H1 (cell line): ENCODE results near the gene CASK.

Source experiments
- CTCF ChIP-seq, 3 experiments: IDR thresholded peaks; 1 replicate in 2 of 3; 2 replicates in 1 of 3; pipeline versions ENCODE4 v1.5.1 to v1.6.1; 2011; ENCODE audit warnings: low read length in 3 of 3, mild to moderate bottlenecking in 3 of 3, inconsistent platforms in 2 of 3, low read depth in 1 of 3, moderate library complexity in 1 of 3; ENCODE audit not compliant: insufficient read depth in 1 of 3; ENCODE audit errors: control extremely low read depth in 1 of 3
- E2F6 ChIP-seq: IDR thresholded peaks from 2 replicates; pipeline ENCODE4 v1.6.1; 2012; ENCODE audit warnings: inconsistent platforms
- EP300 ChIP-seq, 2 experiments: IDR thresholded peaks; 1 replicate in 1 of 2; 2 replicates in 1 of 2; pipeline ENCODE4 v1.6.1; 2011 to 2012; ENCODE audit warnings: low read depth in 2 of 2, low read length in 2 of 2, mild to moderate bottlenecking in 2 of 2, borderline replicate concordance in 1 of 2, inconsistent platforms in 1 of 2, moderate library complexity in 1 of 2
- EZH2 ChIP-seq: fragments of 200-600 bp; sonication (generic); IDR thresholded peaks from 2 replicates; pipeline ENCODE4 v1.7.1; 2012; ENCODE audit warnings: low read depth, mild to moderate bottlenecking, moderate library complexity, low read length, inconsistent platforms; ENCODE audit not compliant: severe bottlenecking
- HDAC2 ChIP-seq, 2 experiments: fragments of 300-600 bp in 1 of 2; sonication (generic) in 1 of 2; IDR thresholded peaks; 2 replicates each; pipeline ENCODE4 v1.6.1; 2011 to 2012; ENCODE audit warnings: low read depth in 2 of 2, low read length in 2 of 2, mild to moderate bottlenecking in 2 of 2, moderate library complexity in 2 of 2, borderline replicate concordance in 1 of 2, inconsistent platforms in 1 of 2
- POLR2A ChIP-seq, 2 experiments: IDR thresholded peaks; 1 replicate in 1 of 2; 2 replicates in 1 of 2; pipeline ENCODE4 v1.6.1; 2011; ENCODE audit warnings: low read depth in 2 of 2, low read length in 2 of 2, mild to moderate bottlenecking in 2 of 2; ENCODE audit errors: control extremely low read depth in 1 of 2
- POLR2AphosphoS5 ChIP-seq: IDR thresholded peaks from 2 replicates; pipeline ENCODE4 v1.6.1; 2011; ENCODE audit warnings: low read depth, low read length
- RNF2 ChIP-seq: fragments of 200-900, 300-1000 bp; sonication (generic); IDR thresholded peaks from 2 replicates; pipeline ENCODE4 v1.7.1; 2016; ENCODE audit warnings: borderline replicate concordance, low read depth, mild to moderate bottlenecking, antibody characterized with exemption, low read length; ENCODE audit not compliant: poor library complexity, severe bottlenecking; ENCODE audit errors: missing control alignments
- TAF1 ChIP-seq: IDR thresholded peaks from 2 replicates; pipeline ENCODE4 v1.6.1; 2011; ENCODE audit warnings: mild to moderate bottlenecking, low read depth, low read length

- TF ChIP-seq HDAC2 (IDR thresholded peaks at IDR 0.05; ENCODE audit: borderline replicate concordance in 1 of 2, low read depth in 2 of 2, low read length in 2 of 2) (no peak), EZH2 (no peak), TAF1 (no peak), POLR2AphosphoS5 (no peak), CTCF (IDR thresholded peaks at IDR 0.05; ENCODE audit: control extremely low read depth in 1 of 3, insufficient read depth in 1 of 3, low read depth in 1 of 3, low read length in 3 of 3) (no peak), E2F6 (no peak), RNF2 (no peak), EP300 (IDR thresholded peaks at IDR 0.05; ENCODE audit: borderline replicate concordance in 1 of 2, low read depth in 2 of 2, low read length in 2 of 2) (no peak), POLR2A (IDR thresholded peaks at IDR 0.05; ENCODE audit: control extremely low read depth in 1 of 2, low read depth in 2 of 2, low read length in 2 of 2) (no peak)
These were observed 127.3 kb downstream of the CASK start for GRCh38 chrX:41796046-41796445.
